Panc1 (cell line): ENCODE results near the gene C1orf198. TPM values are rescaled to one million over a fixed set of nuclear protein-coding genes. Genes with fewer than 3 reads are reported as not detected.

ENCODE experiments used
- ATAC-seq: fragments of 200-7000 bp; cut with Tn5 transposase; 2 replicates; pipeline ENCODE4 v1.9.1; 2020; ENCODE audit warnings: mild to moderate bottlenecking, moderate library complexity
- BruUV-seq: library from RNA; stranded (reverse); fragments of 400-500 nt; replicated peaks from 2 replicates; lab custom pipeline; 2021; lab: Mats Ljungman, UMichigan
- CTCF ChIA-PET: fragments of 300-600 bp; sonication (Branson Sonifier 250); formaldehyde crosslinking; loops from one replicate; lab custom pipeline; 2022; ENCODE audit warnings: antibody characterized with exemption; lab: Charles Lee
- POLR2A ChIA-PET: fragments of 300-600 bp; sonication (Branson Sonifier 250); formaldehyde crosslinking; loops from one replicate; lab custom pipeline; 2022; ENCODE audit warnings: antibody characterized with exemption; lab: Charles Lee
- DNase-seq: peaks from one replicate; pipeline ENCODE4 v3.0.0-alpha.2; 2010; ENCODE audit warnings: low read depth, low spot score
- H3K27ac ChIP-seq: 2 replicates; pipeline ENCODE4 v1.5.1; 2011; ENCODE audit warnings: mild to moderate bottlenecking, low read length, inconsistent platforms
- H3K27me3 ChIP-seq: fragments of 200-500 bp; sonication (Bioruptor generic); 2 replicates; pipeline ENCODE4 v1.6.0; 2014; ENCODE audit warnings: low read length, inconsistent platforms; ENCODE audit not compliant: control insufficient read depth, insufficient read depth
- H3K36me3 ChIP-seq: fragments of 200-500 bp; sonication (Bioruptor generic); 2 replicates; pipeline ENCODE4 v1.5.1; 2014; ENCODE audit warnings: inconsistent platforms, mild to moderate bottlenecking, low read length, moderate library complexity; ENCODE audit not compliant: control insufficient read depth, insufficient read depth
- H3K4me1 ChIP-seq: 2 replicates; pipeline ENCODE4 v1.5.1; 2011; ENCODE audit warnings: inconsistent platforms, mild to moderate bottlenecking, low read length, moderate library complexity; ENCODE audit not compliant: control insufficient read depth, insufficient read depth
- H3K4me3 ChIP-seq, 2 experiments: 2 replicates each; pipeline ENCODE4 v1.5.1; 2011 to 2012; ENCODE audit warnings: low read depth in 2 of 2, low read length in 2 of 2, mild to moderate bottlenecking in 2 of 2, inconsistent platforms in 1 of 2, moderate library complexity in 1 of 2
- H3K9me3 ChIP-seq: fragments of 200-500 bp; sonication (Bioruptor generic); 2 replicates; pipeline ENCODE4 v1.5.1; 2014; ENCODE audit warnings: low read depth, mild to moderate bottlenecking, inconsistent platforms, low read length, moderate library complexity; ENCODE audit not compliant: control insufficient read depth, insufficient read depth
- CTCF ChIP-seq: fragments of 450-650 bp; IDR thresholded peaks from 2 replicates; pipeline ENCODE4 v1.5.1; 2017; ENCODE audit warnings: mild to moderate bottlenecking
- POLR2AphosphoS5 ChIP-seq: IDR thresholded peaks from 2 replicates; pipeline ENCODE4 v1.6.1; 2012; ENCODE audit warnings: mild to moderate bottlenecking, low read depth, low read length, moderate library complexity
- REST ChIP-seq, 2 experiments: IDR thresholded peaks; 2 replicates each; pipeline ENCODE4 v1.6.1; 2011 to 2012; ENCODE audit warnings: low read depth in 2 of 2, control low read depth in 1 of 2, low read length in 1 of 2, mild to moderate bottlenecking in 1 of 2, moderate library complexity in 1 of 2; ENCODE audit not compliant: insufficient read depth in 1 of 2
- SIN3A ChIP-seq: IDR thresholded peaks from 2 replicates; pipeline ENCODE4 v1.6.1; 2012; ENCODE audit warnings: low read depth, mild to moderate bottlenecking, low read length, moderate library complexity, borderline replicate concordance; ENCODE audit not compliant: insufficient read depth
- TCF7L2 ChIP-seq: IDR thresholded peaks from 2 replicates; pipeline ENCODE4 v1.6.1; 2011; ENCODE audit warnings: mild to moderate bottlenecking, low read depth, low read length, inconsistent platforms
- in situ Hi-C: cut with HindIII; loops from 2 replicates; pipeline ENCODE4 v1.10.0; 2016; ENCODE audit warnings: low sequenced_read_pairs, low pct_unique_long_range_greater_than_20kb
- intact Hi-C: fragments of 100-400 bp; cut with micrococcal nuclease; formaldehyde crosslinking; loops from one replicate; pipeline ENCODE4 v1.10.0; 2022; ENCODE audit not compliant: unreplicated experiment
- total RNA-seq: library from RNA; stranded (reverse); gene quantifications from one replicate; pipeline ENCODE4 v1.2.1, GENCODE V29; 2021; ENCODE audit not compliant: unreplicated experiment

Gene C1orf198
- total RNA-seq, 1 experiment from 2014 or later = 33.6 TPM

- CTCF ChIA-PET = interaction anchor here (0.9 kb wide), 1 partner anchor 60 kb away, joined by 3 read pairs; no protein-coding TSS in a partner anchor
- in situ Hi-C loops (no loop called here), intact Hi-C loops (no loop called here)
- no peak overlapping the region for H3K27ac ChIP-seq
- H3K4me1 ChIP-seq = no peaks in the 10 kb centered on the region
- no peaks in the 10 kb centered on the region for H3K27me3 ChIP-seq
- POLR2A ChIA-PET = no interaction called here
- ATAC-seq (no peak), DNase-seq (no peak)
- no TSS peak for BruUV-seq
- H3K36me3 ChIP-seq = no peaks in the 10 kb centered on the region
- no peaks in the 10 kb centered on the region for H3K9me3 ChIP-seq
- no peak overlapping the region for H3K4me3 ChIP-seq
- TF ChIP-seq SIN3A = no peak
- no peak for TF ChIP-seq REST (IDR thresholded peaks at IDR 0.05; ENCODE audit: insufficient read depth in 1 of 2, low read depth in 2 of 2, low read length in 1 of 2)
- no peak for TF ChIP-seq CTCF
- no peak for TF ChIP-seq TCF7L2
- no peak for TF ChIP-seq POLR2AphosphoS5
Observed at GRCh38 chr1:230807029-230807428, 61.3 kb downstream of the C1orf198 start.

- Histone ChIP-seq H3K36me3 (no peaks in the 10 kb centered on the region), H3K4me1 (no peaks in the 10 kb centered on the region), H3K27ac (no peak overlapping the region), H3K4me3 (no peak overlapping the region), H3K9me3 (no peaks in the 10 kb centered on the region), H3K27me3 (no peaks in the 10 kb centered on the region)
- no peak for TF ChIP-seq POLR2AphosphoS5
- TF ChIP-seq CTCF = no peak
- no peak for TF ChIP-seq SIN3A
- no peak for TF ChIP-seq TCF7L2
- no peak for TF ChIP-seq REST (IDR thresholded peaks at IDR 0.05; ENCODE audit: insufficient read depth in 1 of 2, low read depth in 2 of 2, low read length in 1 of 2)
- ChIA-PET CTCF (no interaction called here), POLR2A (no interaction called here)
- in situ Hi-C loops (no loop called here), intact Hi-C loops (no loop called here)
- ATAC-seq = no peak
- DNase-seq = no peak
- BruUV-seq = no TSS peak
Observed at GRCh38 chr1:230806552-230806951, 61.8 kb downstream of the C1orf198 start.
